Measurements from ENCODE around the gene CCDC60. TPM values are rescaled to one million over a fixed set of nuclear protein-coding genes. Genes with fewer than 3 reads are reported as not detected.
"Not testable (repeated sequence)": the region's sequence is repeated elsewhere in the genome, so short reads cannot be mapped to it uniquely, and the experiment has no call there.

Gene CCDC60
- total and polyA plus RNA-seq, 10 of the 15 experiments (the other 5 are each of a cell fraction or from before 2014, with no cell fraction given), result 0.19 TPM; not detected in 9

- H3K4me3 ChIP-seq; H3K9ac ChIP-seq (ENCODE audit: control insufficient read depth, insufficient read depth, low read length); FAIRE-seq; CTCF ChIA-PET; BruUV-seq (replicated peaks); in situ Hi-C loops (cut with MboI); RAD21 ChIA-PET (ENCODE audit: unreplicated experiment); H3K36me3 ChIP-seq (ENCODE audit: control insufficient read depth in 2 of 2, insufficient read depth in 2 of 2, low read length in 1 of 2); ATAC-seq; H3K79me2 ChIP-seq (ENCODE audit: control insufficient read depth, insufficient read depth, low read length); H3K4me2 ChIP-seq (ENCODE audit: control insufficient read depth, insufficient read depth); H3K9me3 ChIP-seq (replicated peaks; ENCODE audit: control insufficient read depth, insufficient read depth, low read length); POLR2A ChIA-PET; H3K27me3 ChIP-seq (replicated peaks in 1 of 2; ENCODE audit: control insufficient read depth in 2 of 2, insufficient read depth in 2 of 2, low read length in 1 of 2); intact Hi-C loops (cut with micrococcal nuclease; ENCODE audit: unreplicated experiment); H4K20me1 ChIP-seq (ENCODE audit: control insufficient read depth, insufficient read depth); H2AFZ ChIP-seq (ENCODE audit: control insufficient read depth, low read depth, low read length); H3K27ac ChIP-seq (ENCODE audit: control insufficient read depth, insufficient read depth); DNase-seq (ENCODE audit: low read depth, low spot score); H3K4me1 ChIP-seq (ENCODE audit: control insufficient read depth, insufficient read depth, low read length): not testable (repeated sequence)
- SMC1A ChIA-PET (ENCODE audit: uncharacterized antibody, unreplicated experiment), result interaction anchor here (0.6 kb wide), 1 partner anchor 52 kb away, joined by 3 read pairs; no protein-coding TSS in a partner anchor
- 77% methylated on average over 13 of the region's 33 CpGs for WGBS (ENCODE audit: insufficient coverage, insufficient replicate concordance, low lambda C conversion rate, missing lambda C conversion rate)
Measured at GRCh38 chr12:119360366-119360765, 25.8 kb downstream of the CCDC60 start.

GRCh38 chr12:119363037-119363436, 28.5 kb downstream of the CCDC60 start:
- Histone ChIP-seq H3K9me3 (replicated peaks; ENCODE audit: control insufficient read depth, insufficient read depth, low read length) (no peaks in the 10 kb centered on the region), H3K27ac (ENCODE audit: control insufficient read depth, insufficient read depth) (no peak overlapping the region), H3K79me2 (ENCODE audit: control insufficient read depth, insufficient read depth, low read length) (no peaks in the 10 kb centered on the region), H2AFZ (ENCODE audit: control insufficient read depth, low read depth, low read length) (no peak overlapping the region), H3K36me3 (ENCODE audit: control insufficient read depth in 2 of 2, insufficient read depth in 2 of 2, low read length in 1 of 2) (no peaks in the 10 kb centered on the region), H3K4me1 (ENCODE audit: control insufficient read depth, insufficient read depth, low read length) (no peaks in the 10 kb centered on the region), H3K27me3 (replicated peaks in 1 of 2; ENCODE audit: control insufficient read depth in 2 of 2, insufficient read depth in 2 of 2, low read length in 1 of 2) (no peaks in the 10 kb centered on the region), H3K4me3 (no peak overlapping the region), H4K20me1 (ENCODE audit: control insufficient read depth, insufficient read depth) (no peaks in the 10 kb centered on the region), H3K4me2 (ENCODE audit: control insufficient read depth, insufficient read depth) (no peak overlapping the region), H3K9ac (ENCODE audit: control insufficient read depth, insufficient read depth, low read length) (no peak overlapping the region)
- CTCF ChIA-PET, result interaction anchor here (0.9 to 1.1 kb wide), 2 partner anchors 11 to 13 kb away, joined by 3 to 4 read pairs; no protein-coding TSS in a partner anchor
- no peak for FAIRE-seq
- TF ChIP-seq RBBP5 (conservative IDR thresholded peaks at IDR 0.05), result no peak
- DNase-seq (ENCODE audit: low read depth, low spot score), result no peak
- SMC1A ChIA-PET (ENCODE audit: uncharacterized antibody, unreplicated experiment), result no interaction called here
- RAD21 ChIA-PET (ENCODE audit: unreplicated experiment), result no interaction called here
- no TSS peak for BruUV-seq (replicated peaks)
- POLR2A ChIA-PET, result no interaction called here
- 50% methylated on average over 4 of the region's 4 CpGs for WGBS (ENCODE audit: insufficient coverage, insufficient replicate concordance, low lambda C conversion rate, missing lambda C conversion rate)
- intact Hi-C loops (cut with micrococcal nuclease; ENCODE audit: unreplicated experiment) (no loop called here), in situ Hi-C loops (cut with MboI) (no loop called here)
- no peak for ATAC-seq

All from GM12878 (cell line).